Measurements from ENCODE around the gene FAM229A. TPM values are rescaled to one million over a fixed set of nuclear protein-coding genes. Genes with fewer than 3 reads are reported as not detected.

The FAM229A gene
- total and polyA plus RNA-seq, 9 of the 15 experiments (the other 6 are each of a cell fraction or from before 2014, with no cell fraction given), result 0.04 to 21.6 (median 7.4) TPM

GRCh38 chr1:32335790-32336590, 26.3 kb downstream of the FAM229A start, which contains the start of gene MARCKSL1 (continued):
- no peak for TF ChIP-seq MGA (IDR thresholded peaks at IDR 0.05)
- TF ChIP-seq ZNF232 (CRISPR knock-in tag; IDR thresholded peaks at IDR 0.05), result no peak
- TF ChIP-seq BRF1 (IDR thresholded peaks at IDR 0.05; ENCODE audit: borderline replicate concordance, extremely low read depth, insufficient read length), result no peak
- TF ChIP-seq ZNF77 (CRISPR knock-in tag; IDR thresholded peaks at IDR 0.05), result no peak
- TF ChIP-seq FOXP4 (CRISPR knock-in tag; IDR thresholded peaks at IDR 0.05; ENCODE audit: borderline replicate concordance), result peak; percentile 52; the same call in 1 of the 2 replicates
- no peak for TF ChIP-seq XRCC5 (IDR thresholded peaks at IDR 0.05; ENCODE audit: low read depth, low read length)
- peak; percentile 84 for TF ChIP-seq PCBP2 (IDR thresholded peaks at IDR 0.05; ENCODE audit: low read depth, low read length, poor library complexity, severe bottlenecking)
- no peak for TF ChIP-seq LARP7 (IDR thresholded peaks at IDR 0.05)
- TF ChIP-seq ZNF316 (IDR thresholded peaks at IDR 0.05), result no peak
- TF ChIP-seq KLF13 (tag; IDR thresholded peaks at IDR 0.05; ENCODE audit: borderline replicate concordance, low read depth), result no peak
- TF ChIP-seq NFIC (IDR thresholded peaks at IDR 0.05), result peak; percentile 25; the same call in 1 of the 2 replicates
- peak; percentile 82 for TF ChIP-seq LCOR (CRISPR knock-in tag; IDR thresholded peaks at IDR 0.05)
- no peak for TF ChIP-seq TAF7 (tag; IDR thresholded peaks at IDR 0.05)
- no peak for TF ChIP-seq ZNF699 (CRISPR knock-in tag; IDR thresholded peaks at IDR 0.05; ENCODE audit: insufficient replicate concordance)
- TF ChIP-seq ZSCAN32 (CRISPR knock-in tag; IDR thresholded peaks at IDR 0.05), result no peak

Data from K562 (cell line).